Heart left ventricle (tissue), 13 donors: ENCODE results near the gene CDH13.

Experiments
- CTCF ChIP-seq, 12 donors: fragments of 200-600 bp; sonication (generic) in 4 of 12; IDR thresholded peaks; one replicate each; pipeline versions ENCODE4 v1.5.0 to v1.8.0; 2018 to 2022; ENCODE audit warnings: antibody characterized with exemption in 12 of 12, mild to moderate bottlenecking in 5 of 12
- POLR2A ChIP-seq, 2 donors: fragments of 450-650 bp; IDR thresholded peaks; one replicate each; pipeline ENCODE4 v1.6.1; 2017; ENCODE audit warnings: antibody characterized with exemption in 2 of 2, mild to moderate bottlenecking in 2 of 2, moderate library complexity in 2 of 2
- donor health status: ischemic (EF 13 %, LVEDD 7.1; RV severe dilation, severe dysfunction).
- donor health status: DM: no; HTN: yes; CAD: no.
- donor health status: DM: no; HTN: no; CAD: no.
- donor health status: ischemic (EF 25% LVEDD 6.9; RV normal size, moderate dysfunction).
- donor health status: ischemic (EF 25% LVEDD 5.7; RV mildly dilated, moderate dysfunction).
- donor health status: ischemic (EF 35%, LVEDD 5.7; RV mildly dilated, moderate dysfunction).
- donor health status: nonischemic (EF 11% LVEDD 7.7; RV severe dilation, severe dysfunction).
- donor health status: DM: yes; HTN: yes; CAD: no.
- donor health status: PGD.
- donor health status: ischemic (EF 29% LVEDD 5.4; RV normal size, mild dysfunction).
- donor health status: nonischemic (EF 23%, LVEDD 6.1; RV moderate dilation, normal function).

DNA sequence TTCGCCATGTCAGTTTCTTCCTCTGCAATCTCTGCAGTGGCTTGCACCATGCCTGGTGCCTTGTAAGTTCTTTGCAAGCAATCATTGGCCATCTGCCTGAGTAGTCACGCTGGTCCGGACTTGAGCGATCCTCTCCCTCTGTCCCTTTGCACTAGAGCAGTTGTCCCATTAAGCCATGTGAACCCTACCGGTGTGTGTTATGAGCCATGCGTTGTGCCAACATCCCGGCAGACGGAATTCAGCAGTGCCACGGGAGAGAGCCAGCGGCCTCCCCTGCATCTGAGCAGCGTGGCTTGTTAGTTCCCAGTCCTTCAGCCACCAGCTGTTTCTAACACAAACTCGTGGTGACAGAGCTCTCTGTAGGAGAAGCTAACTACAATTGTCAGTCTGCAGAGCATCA is 905.9 kb downstream of the CDH13 start:
- TF ChIP-seq POLR2A (IDR thresholded peaks at IDR 0.05) = no peak
- TF ChIP-seq CTCF (IDR thresholded peaks at IDR 0.05) = no peak
